SK-N-SH treated with all-trans-retinoic acid at 6 μM for 48 hours (cell line): Measurements from ENCODE around the gene ACO2.

ENCODE experiments used
- ATAC-seq: fragments of 200-7000 bp; cut with Tn5 transposase; 3 replicates; pipeline ENCODE4 v1.9.1; 2020; ENCODE audit warnings: mild to moderate bottlenecking, moderate library complexity
- ARNTL ChIP-seq: fragments of 450-650 bp; formaldehyde crosslinking; IDR thresholded peaks from 2 replicates; pipeline ENCODE4 v1.5.0; 2020; ENCODE audit warnings: low read depth, mild to moderate bottlenecking, moderate library complexity, borderline replicate concordance
- CSDC2 ChIP-seq: fragments of 250-450 bp; sonication (Bioruptor Pico); IDR thresholded peaks from 2 replicates; pipeline ENCODE4 v1.5.0; 2020; ENCODE audit warnings: mild to moderate bottlenecking, moderate library complexity
- ESRRG ChIP-seq: fragments of 250-450 bp; sonication (Bioruptor Pico); IDR thresholded peaks from 2 replicates; pipeline ENCODE4 v1.6.1; 2021; ENCODE audit warnings: mild to moderate bottlenecking
- ISL1 ChIP-seq: fragments of 250-450 bp; sonication (Bioruptor Pico); IDR thresholded peaks from 2 replicates; pipeline ENCODE4 v2.1.2; 2022; ENCODE audit warnings: mild to moderate bottlenecking, moderate library complexity
- RARB ChIP-seq: fragments of 250-450 bp; sonication (Bioruptor Pico); IDR thresholded peaks from 2 replicates; pipeline ENCODE4 v1.8.0; 2021; ENCODE audit warnings: mild to moderate bottlenecking, moderate library complexity
- TCF4 ChIP-seq: fragments of 250-450 bp; sonication (Bioruptor Pico); IDR thresholded peaks from 2 replicates; pipeline ENCODE4 v1.8.0; 2021; ENCODE audit warnings: mild to moderate bottlenecking, moderate library complexity, borderline replicate concordance
- TOX ChIP-seq: fragments of 250-450 bp; sonication (Bioruptor Pico); IDR thresholded peaks from 2 replicates; pipeline ENCODE4 v1.8.0; 2021; ENCODE audit warnings: mild to moderate bottlenecking, moderate library complexity, borderline replicate concordance
- ZC3H10 ChIP-seq: fragments of 250-450 bp; sonication (Bioruptor Pico); IDR thresholded peaks from 2 replicates; pipeline ENCODE4 v1.5.1; 2021; ENCODE audit warnings: mild to moderate bottlenecking, moderate library complexity
- ZFP3 ChIP-seq: fragments of 250-450 bp; sonication (Bioruptor Pico); IDR thresholded peaks from 2 replicates; pipeline ENCODE4 v1.5.0; 2020; ENCODE audit warnings: mild to moderate bottlenecking, moderate library complexity
- ZFP30 ChIP-seq: fragments of 450-650 bp; formaldehyde crosslinking; IDR thresholded peaks from 2 replicates; pipeline ENCODE4 v1.5.0; 2022; ENCODE audit warnings: mild to moderate bottlenecking, moderate library complexity
- ZNF565 ChIP-seq: fragments of 450-650 bp; formaldehyde crosslinking; conservative IDR thresholded peaks from 2 replicates; pipeline ENCODE4 v1.5.0; 2020; ENCODE audit warnings: low read depth, mild to moderate bottlenecking, moderate library complexity
- ZNF70 ChIP-seq: fragments of 450-650 bp; formaldehyde crosslinking; IDR thresholded peaks from 2 replicates; pipeline ENCODE4 v1.5.0; 2020; ENCODE audit warnings: mild to moderate bottlenecking, moderate library complexity
- ZNF8 ChIP-seq: fragments of 450-650 bp; formaldehyde crosslinking; IDR thresholded peaks from 2 replicates; pipeline ENCODE4 v1.5.0; 2020; ENCODE audit warnings: mild to moderate bottlenecking, moderate library complexity
- TF ChIP-seq, protein P1 (sequence below): fragments of 250-450 bp; sonication (Bioruptor Pico); IDR thresholded peaks from 2 replicates; pipeline ENCODE4 v1.5.1; 2021; ENCODE audit warnings: mild to moderate bottlenecking, moderate library complexity
- TF ChIP-seq, protein P2 (sequence below): fragments of 250-450 bp; sonication (Bioruptor Pico); IDR thresholded peaks from 2 replicates; pipeline ENCODE4 v1.5.0; 2020; ENCODE audit warnings: mild to moderate bottlenecking, moderate library complexity
- TF ChIP-seq, protein P3 (sequence below): fragments of 250-450 bp; sonication (Bioruptor Pico); IDR thresholded peaks from 2 replicates; pipeline ENCODE4 v1.8.0; 2020; ENCODE audit warnings: mild to moderate bottlenecking, moderate library complexity, borderline replicate concordance
- TF ChIP-seq, protein P4 (sequence below): fragments of 250-450 bp; sonication (Bioruptor Pico); IDR thresholded peaks from 2 replicates; pipeline ENCODE4 v1.5.1; 2020; ENCODE audit warnings: low read depth, mild to moderate bottlenecking, moderate library complexity
- TF ChIP-seq, protein P5 (sequence below): fragments of 250-450 bp; sonication (Bioruptor Pico); IDR thresholded peaks from 2 replicates; pipeline ENCODE4 v1.8.0; 2021; ENCODE audit warnings: low read depth, mild to moderate bottlenecking, moderate library complexity, borderline replicate concordance

Gene ACO2

DNA sequence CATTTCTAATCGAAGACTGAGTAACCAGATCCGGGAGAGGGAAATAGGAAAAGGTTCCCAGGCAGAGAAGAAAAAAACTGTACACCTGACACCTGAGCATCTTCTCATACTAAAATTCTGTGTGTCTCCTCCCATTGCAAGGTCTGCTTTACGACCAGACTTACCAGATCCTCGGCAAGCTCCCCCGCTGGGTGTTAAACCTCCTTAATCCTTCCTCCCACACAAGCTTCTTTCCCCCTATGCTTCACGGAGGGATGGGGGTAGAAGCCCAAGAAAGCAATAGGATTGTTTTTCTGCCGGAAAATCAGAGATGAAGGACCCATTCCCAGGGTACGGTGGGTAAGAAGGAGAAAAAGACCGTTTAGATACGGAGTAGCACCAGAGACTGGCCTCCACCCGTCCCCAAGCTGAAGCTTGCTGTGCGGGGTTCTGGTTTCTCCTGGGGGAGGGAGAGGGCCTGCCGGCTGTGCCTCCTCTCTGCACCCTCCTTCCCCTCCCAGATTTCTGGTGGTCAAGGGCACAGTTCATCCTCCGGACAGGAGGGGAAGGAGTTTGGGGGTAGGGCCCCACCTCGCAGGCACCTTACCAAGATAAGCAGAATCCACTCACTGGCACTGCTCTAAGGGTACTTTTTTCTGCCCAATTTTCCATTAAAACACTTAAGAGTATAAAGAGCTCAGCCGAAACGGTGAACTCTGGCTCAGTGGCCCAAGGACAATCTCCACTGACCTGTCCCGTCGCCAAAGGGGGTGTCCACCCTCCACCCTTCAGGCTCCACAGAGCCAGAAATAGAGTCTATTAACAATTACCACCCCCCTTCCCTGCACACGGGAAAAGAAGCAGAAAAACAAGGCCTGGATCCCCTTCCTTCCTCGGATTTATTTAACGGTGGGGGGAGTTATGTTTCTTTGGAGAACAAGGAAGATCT, 23.5 kb upstream of the ACO2 start:
- no peak for ATAC-seq
- TF ChIP-seq ZC3H10 (CRISPR knock-in tag) (no peak), TCF4 (no peak), ZNF8 (no peak), ZFP30 (CRISPR knock-in tag) (no peak), ZNF70 (CRISPR knock-in tag) (no peak), ZNF565 (CRISPR knock-in tag) (no peak), RARB (CRISPR knock-in tag) (no peak), ISL1 (CRISPR knock-in tag) (no peak), ARNTL (CRISPR knock-in tag) (no peak), CSDC2 (CRISPR knock-in tag) (no peak), TOX (CRISPR knock-in tag) (no peak), ESRRG (CRISPR knock-in tag) (no peak)
- TF ChIP-seq, protein P1, sequence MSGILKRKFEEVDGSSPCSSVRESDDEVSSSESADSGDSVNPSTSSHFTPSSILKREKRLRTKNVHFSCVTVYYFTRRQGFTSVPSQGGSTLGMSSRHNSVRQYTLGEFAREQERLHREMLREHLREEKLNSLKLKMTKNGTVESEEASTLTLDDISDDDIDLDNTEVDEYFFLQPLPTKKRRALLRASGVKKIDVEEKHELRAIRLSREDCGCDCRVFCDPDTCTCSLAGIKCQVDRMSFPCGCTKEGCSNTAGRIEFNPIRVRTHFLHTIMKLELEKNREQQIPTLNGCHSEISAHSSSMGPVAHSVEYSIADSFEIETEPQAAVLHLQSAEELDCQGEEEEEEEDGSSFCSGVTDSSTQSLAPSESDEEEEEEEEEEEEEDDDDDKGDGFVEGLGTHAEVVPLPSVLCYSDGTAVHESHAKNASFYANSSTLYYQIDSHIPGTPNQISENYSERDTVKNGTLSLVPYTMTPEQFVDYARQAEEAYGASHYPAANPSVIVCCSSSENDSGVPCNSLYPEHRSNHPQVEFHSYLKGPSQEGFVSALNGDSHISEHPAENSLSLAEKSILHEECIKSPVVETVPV (CRISPR knock-in tag), result no peak
- TF ChIP-seq, protein P2, sequence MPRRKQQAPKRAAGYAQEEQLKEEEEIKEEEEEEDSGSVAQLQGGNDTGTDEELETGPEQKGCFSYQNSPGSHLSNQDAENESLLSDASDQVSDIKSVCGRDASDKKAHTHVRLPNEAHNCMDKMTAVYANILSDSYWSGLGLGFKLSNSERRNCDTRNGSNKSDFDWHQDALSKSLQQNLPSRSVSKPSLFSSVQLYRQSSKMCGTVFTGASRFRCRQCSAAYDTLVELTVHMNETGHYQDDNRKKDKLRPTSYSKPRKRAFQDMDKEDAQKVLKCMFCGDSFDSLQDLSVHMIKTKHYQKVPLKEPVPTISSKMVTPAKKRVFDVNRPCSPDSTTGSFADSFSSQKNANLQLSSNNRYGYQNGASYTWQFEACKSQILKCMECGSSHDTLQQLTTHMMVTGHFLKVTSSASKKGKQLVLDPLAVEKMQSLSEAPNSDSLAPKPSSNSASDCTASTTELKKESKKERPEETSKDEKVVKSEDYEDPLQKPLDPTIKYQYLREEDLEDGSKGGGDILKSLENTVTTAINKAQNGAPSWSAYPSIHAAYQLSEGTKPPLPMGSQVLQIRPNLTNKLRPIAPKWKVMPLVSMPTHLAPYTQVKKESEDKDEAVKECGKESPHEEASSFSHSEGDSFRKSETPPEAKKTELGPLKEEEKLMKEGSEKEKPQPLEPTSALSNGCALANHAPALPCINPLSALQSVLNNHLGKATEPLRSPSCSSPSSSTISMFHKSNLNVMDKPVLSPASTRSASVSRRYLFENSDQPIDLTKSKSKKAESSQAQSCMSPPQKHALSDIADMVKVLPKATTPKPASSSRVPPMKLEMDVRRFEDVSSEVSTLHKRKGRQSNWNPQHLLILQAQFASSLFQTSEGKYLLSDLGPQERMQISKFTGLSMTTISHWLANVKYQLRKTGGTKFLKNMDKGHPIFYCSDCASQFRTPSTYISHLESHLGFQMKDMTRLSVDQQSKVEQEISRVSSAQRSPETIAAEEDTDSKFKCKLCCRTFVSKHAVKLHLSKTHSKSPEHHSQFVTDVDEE (CRISPR knock-in tag), result no peak
- TF ChIP-seq, protein P3, sequence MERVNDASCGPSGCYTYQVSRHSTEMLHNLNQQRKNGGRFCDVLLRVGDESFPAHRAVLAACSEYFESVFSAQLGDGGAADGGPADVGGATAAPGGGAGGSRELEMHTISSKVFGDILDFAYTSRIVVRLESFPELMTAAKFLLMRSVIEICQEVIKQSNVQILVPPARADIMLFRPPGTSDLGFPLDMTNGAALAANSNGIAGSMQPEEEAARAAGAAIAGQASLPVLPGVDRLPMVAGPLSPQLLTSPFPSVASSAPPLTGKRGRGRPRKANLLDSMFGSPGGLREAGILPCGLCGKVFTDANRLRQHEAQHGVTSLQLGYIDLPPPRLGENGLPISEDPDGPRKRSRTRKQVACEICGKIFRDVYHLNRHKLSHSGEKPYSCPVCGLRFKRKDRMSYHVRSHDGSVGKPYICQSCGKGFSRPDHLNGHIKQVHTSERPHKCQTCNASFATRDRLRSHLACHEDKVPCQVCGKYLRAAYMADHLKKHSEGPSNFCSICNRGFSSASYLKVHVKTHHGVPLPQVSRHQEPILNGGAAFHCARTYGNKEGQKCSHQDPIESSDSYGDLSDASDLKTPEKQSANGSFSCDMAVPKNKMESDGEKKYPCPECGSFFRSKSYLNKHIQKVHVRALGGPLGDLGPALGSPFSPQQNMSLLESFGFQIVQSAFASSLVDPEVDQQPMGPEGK, result no peak
- TF ChIP-seq, protein P4, sequence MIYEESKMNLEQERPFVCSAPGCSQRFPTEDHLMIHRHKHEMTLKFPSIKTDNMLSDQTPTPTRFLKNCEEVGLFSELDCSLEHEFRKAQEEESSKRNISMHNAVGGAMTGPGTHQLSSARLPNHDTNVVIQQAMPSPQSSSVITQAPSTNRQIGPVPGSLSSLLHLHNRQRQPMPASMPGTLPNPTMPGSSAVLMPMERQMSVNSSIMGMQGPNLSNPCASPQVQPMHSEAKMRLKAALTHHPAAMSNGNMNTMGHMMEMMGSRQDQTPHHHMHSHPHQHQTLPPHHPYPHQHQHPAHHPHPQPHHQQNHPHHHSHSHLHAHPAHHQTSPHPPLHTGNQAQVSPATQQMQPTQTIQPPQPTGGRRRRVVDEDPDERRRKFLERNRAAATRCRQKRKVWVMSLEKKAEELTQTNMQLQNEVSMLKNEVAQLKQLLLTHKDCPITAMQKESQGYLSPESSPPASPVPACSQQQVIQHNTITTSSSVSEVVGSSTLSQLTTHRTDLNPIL, result no peak
- TF ChIP-seq, protein P5, sequence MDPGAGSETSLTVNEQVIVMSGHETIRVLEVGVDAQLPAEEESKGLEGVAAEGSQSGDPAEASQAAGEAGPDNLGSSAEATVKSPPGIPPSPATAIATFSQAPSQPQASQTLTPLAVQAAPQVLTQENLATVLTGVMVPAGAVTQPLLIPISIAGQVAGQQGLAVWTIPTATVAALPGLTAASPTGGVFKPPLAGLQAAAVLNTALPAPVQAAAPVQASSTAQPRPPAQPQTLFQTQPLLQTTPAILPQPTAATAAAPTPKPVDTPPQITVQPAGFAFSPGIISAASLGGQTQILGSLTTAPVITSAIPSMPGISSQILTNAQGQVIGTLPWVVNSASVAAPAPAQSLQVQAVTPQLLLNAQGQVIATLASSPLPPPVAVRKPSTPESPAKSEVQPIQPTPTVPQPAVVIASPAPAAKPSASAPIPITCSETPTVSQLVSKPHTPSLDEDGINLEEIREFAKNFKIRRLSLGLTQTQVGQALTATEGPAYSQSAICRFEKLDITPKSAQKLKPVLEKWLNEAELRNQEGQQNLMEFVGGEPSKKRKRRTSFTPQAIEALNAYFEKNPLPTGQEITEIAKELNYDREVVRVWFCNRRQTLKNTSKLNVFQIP, result no peak
- TF ChIP-seq, all 23 proteins: peak for 0

DNA sequence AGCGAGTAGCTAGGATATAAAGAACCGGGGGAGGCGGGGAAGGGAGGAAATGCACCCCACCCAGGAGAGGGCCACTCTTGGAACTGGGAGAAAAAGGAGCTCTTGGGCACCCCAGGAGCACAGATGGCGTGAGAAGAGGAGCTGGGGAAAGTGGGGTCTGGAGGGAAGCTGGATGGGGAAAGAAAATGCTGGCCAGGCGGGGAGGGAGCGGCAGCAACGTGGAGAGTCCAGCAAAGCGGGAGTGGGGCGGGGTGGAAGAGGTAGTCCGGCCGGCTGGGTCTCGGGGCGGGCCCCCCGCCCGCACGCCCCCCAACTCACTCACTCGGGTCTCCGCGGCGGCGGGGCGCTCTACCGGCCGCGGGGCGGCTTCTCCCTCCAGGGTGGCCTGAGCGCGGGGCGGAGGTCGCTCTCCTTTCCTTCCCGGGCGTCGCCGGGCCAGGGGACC, 22.8 kb upstream of the ACO2 start:
- no peak for ATAC-seq
- TF ChIP-seq ZFP3 (CRISPR knock-in tag) (no peak), ZNF8 (no peak), TOX (CRISPR knock-in tag) (no peak), ARNTL (CRISPR knock-in tag) (no peak)
- TF ChIP-seq, protein P5, result no peak
- TF ChIP-seq, protein P2 (CRISPR knock-in tag), result no peak
